Putamen (tissue), 1 donor: Measurements from ENCODE around the gene PKN1.
"Not testable (repeated sequence)": the region's sequence is repeated elsewhere in the genome, so short reads cannot be mapped to it uniquely, and the experiment has no call there.

Experiments
- DNase-seq: peaks from one replicate; pipeline ENCODE4 v3.0.0-alpha.2; 2016; ENCODE audit warnings: low spot score

PKN1 gene

DNA sequence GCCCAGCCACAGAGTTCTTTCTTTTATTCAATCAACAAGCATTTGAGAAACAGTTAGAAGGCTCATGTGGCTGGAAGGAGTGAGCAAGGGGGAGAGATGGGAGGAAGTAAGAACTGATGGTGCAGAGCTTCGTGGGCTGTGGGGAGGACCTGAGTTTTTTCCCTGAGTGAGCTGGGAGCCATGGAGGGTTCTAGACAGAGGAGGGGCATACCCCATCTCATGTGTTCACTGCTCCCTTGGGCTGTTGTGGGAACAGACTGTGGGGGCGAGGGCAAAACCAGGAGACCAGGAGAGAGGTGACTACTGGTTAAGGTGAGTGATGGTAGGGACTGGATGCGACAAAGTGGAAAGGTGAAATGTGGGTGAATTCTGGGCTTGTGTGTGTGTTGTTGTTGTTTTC is 2.4 kb upstream of the PKN1 start:
- no peak for DNase-seq

DNA sequence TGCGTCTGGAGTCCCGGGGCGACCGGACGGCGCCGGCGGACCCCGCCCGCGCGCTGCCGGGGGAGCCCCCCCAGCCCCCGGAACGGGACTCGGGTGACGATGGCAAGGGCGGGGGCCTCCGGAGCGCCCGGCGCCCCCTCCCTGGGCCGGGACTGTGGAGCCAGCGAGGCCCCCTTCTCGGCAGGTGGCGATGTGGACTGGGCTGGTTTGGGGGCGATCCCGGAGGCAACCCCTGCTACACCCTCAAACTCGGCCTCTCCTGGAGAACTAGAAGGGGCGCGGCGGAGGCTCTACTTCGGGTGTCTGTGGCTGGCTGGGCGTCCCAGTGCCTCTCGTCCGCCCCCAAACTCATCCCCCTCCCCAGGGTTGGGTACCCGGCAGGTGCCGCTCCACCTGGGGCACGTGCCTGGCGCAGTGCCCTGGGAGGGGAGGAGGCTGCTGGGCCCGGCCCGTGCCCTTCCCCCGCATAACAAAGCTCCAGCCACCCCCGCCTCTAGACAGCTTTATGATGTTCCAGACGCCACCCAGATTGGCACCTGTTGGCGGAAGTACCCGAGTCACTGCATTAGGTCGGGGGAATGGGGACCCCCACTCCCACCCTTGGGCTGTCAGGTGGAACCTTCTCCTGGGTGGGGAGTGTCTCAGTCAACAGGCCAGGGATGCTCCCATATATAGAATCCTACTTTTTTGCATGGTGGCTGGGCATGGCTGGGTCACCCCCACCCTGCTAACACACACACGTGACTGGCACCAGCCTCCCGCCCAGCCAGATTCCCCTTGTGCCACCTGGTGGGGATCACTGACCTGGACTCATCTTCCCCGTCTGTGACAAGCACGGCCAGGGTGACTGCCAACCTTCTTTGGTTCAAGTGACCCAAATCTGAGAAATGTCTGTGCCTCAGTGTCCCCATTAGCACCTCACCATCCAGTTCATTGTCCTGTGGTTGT is 722 bp downstream of the PKN1 start:
- no peak for DNase-seq

DNA sequence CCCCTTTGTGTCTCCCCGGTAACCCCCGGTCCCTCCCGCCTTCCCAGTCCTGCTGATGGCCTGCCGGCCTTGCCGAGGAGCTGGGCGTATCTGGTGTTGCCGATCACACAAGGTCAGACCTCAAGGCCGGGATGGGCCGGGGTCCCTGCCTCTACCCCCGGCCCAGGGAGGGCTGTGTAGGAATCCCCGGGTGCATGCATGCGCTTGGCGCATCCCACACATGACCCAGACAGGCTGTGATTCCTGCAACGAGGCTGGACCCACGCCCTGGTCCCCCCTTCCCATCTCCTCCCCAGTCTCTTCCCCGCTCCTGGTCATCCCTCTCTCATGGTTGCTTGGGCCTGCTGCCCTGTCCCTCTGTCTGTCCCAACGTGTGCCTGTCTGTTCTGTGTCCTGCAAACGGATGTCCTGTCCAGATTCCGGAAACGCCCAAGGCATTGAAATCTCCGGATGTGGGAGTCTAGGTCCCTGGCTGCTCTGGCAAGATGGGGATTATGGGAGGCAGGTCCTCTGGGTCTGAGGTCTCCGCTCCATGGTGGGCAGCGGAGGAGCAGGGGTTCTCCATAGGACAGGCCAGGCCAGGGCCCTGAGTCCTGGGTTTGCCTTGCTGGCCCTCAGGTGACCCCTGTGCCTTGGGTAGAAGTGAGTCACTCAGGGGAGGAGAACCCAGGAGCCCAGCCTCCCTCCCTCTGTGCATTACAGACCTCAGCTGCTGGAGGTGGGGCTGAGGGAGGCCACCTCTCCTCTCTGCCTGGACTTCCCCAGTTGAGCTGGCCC is 1.6 kb downstream of the PKN1 start:
- DNase-seq, result no peak

DNA sequence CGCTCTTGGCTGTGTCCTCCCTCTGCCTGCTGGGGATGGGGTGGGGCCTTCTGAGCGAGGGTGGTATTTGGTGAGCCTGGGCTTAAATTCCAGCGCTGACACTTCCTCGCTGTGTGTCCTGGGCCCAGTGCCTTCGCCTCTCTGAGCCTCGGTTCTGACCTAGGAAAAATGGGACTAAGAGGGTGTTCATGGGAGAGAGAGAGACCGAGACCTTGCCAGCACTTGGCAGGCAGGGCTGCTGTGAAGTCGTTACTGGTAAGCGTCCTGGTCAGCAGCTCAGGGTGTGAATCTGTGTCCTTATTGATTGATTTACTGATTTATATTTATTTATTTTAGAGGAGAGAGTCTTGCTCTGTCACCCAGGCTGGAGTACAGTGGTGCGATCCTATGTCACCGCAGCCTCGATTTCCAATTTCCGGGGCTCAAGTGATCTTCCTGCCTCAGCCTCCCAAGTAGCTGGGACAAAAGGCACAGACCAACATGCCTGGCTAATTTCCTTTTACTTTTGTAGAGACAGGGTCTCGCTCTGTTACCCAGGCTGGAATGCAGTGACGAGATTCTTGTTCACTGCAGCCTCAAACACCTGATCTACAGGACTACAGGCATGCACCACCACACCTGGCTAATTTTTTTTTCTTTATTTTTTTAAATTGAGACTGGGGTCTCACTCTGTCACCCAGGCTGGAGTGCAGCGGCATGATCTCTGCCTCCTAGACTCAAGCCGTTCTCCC is 2.4 kb downstream of the PKN1 start:
- DNase-seq, result no peak

DNA sequence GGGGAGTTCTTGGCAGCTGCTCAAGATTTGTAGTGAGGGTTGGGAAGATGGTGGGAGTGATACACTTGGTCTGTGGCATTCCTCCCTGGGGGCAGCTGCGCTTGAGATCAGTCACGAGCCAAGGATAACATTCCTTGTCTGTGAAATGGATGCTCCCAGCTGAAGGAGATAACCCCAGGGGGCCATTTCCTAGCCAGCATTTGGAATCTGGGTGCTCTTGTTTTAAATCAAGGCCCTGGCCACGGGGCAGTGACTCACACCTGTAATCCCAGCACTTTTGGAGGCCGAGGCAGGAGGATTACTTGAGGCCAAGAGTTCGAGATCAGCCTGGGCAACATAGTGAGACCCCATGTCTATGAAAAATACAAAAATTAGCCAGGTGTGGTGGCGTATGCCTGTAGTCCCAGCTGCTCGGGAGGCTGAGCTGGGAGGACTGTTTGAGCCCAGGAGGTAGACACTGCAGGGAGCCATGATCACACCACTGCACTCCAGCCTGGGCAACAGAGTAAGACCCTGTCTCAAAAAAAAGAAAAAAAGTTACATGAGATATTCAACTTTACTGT is 4.6 kb downstream of the PKN1 start:
- DNase-seq, result no peak

DNA sequence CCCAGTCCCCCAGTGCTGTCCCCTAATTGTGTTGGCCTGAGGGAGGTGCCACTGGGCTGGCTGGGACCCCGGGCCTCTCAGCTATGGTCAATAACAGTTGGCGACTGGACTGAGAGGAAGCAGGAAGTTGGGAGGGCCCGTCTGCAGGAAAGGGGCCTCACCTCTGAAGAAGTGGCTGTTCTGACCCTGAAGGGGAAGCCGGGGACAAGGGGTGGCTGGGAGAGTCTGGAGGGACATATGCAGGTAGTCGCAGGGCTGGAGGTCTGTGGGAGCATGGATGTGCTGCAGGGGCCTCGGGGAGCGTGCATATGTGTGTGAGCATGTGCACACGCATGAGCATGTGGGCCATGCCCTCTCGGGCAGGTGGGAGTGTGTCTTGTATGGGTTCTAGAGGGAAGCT is 5.9 kb downstream of the PKN1 start:
- no peak for DNase-seq

DNA sequence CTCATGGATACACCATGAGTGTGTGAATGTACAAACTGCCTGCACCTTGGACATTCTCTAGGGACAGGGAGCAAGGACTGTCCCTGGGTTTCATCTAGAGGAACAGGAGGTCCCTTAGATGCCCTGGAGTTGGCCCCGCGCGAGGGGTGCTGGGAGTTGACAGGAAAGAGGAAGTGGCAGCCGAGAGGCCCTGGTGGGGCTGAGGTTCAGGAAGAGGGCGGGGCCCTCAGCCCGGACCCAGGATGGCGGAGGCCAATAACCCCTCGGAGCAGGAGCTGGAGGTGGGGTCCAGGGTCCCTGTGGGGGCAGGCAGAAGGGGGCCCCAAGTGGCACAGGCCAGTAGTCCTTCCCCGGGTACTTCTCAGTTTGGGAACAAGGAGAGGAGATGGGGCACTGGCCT is 6.9 kb downstream of the PKN1 start:
- no peak for DNase-seq

DNA sequence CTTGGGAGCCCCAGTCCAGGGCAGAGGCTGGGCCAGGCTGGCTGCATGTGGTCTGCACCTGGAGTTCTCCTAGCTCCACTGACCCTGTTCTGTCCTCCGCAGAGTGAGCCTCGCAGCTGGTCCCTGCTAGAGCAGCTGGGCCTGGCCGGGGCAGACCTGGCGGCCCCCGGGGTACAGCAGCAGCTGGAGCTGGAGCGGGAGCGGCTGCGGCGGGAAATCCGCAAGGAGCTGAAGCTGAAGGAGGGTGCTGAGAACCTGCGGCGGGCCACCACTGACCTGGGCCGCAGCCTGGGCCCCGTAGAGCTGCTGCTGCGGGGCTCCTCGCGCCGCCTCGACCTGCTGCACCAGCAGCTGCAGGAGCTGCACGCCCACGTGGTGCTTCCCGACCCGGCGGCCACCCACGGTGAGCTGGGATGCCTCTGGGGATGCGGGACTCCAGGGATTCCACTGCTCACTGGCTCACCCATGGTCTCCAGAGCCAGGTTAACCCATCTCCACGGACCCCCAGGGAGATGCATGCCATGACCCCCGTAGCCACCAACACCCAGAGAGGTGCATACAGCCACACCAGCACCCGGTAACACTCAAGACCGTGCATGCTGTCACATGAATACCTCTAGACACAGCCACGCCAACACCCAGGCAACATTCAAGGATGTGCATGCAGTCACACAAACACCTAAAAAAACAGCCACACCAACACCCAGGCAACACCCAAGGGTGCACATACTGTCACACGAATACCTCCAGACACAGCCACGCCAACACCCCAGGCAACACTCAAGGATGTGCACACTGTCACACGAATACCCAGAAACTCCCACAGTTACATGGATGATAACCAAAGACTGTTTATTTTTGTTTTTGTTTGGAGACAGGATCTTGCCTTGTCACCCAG is 8.2 kb downstream of the PKN1 start:
- no peak for DNase-seq

DNA sequence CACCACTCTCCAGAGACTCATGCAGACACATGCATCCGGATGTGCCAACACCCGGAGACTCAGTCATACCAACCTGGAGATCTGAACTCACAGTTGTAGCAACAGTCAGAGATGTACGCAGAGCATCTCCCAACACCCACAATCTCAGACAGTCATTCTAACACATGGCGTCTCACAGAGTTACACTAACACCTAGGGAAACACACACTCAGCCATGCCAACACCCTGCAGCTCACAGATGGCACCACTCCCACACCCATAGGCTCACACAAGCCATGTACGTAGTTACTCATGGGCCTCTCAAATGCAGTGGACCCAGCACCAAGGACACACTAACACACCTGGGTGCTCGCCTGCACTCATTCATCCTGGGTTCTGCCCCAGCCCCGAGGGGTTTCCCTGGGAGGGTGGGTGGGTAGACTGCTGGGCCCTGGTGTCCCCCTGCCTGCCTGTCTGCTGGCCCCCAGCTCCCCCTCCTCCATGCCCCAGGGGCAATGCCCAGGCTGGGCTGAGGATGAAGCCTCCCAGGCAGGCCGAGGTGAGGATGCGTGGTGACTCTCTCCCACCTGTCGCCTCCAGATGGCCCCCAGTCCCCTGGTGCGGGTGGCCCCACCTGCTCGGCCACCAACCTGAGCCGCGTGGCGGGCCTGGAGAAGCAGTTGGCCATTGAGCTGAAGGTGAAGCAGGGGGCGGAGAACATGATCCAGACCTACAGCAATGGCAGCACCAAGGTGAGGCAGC is 10.0 kb downstream of the PKN1 start:
- no peak for DNase-seq

DNA sequence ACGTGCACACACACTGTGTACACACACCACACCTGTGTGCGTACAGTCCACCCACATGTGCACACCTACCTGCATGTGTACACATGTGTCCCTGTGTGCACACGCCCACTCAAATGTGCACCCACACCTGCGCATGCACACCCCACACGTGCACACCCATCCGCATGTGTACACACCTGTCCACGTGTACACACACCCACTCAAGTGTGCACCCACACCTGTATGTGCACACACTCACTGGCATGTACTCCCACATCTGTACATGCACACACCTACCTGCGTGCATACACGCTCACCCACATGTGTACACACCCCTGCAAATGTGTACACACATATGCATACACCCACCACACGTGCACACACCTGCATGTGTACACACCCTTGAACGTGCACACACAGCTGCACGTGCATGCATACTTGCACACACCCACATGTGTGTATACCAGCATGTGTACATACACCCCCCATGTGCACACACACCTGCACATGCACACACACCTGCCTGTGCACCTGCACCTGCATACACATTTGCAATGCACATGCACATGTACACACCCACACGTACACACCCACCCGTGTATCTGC is 10.6 kb downstream of the PKN1 start:
- no peak for DNase-seq

DNA sequence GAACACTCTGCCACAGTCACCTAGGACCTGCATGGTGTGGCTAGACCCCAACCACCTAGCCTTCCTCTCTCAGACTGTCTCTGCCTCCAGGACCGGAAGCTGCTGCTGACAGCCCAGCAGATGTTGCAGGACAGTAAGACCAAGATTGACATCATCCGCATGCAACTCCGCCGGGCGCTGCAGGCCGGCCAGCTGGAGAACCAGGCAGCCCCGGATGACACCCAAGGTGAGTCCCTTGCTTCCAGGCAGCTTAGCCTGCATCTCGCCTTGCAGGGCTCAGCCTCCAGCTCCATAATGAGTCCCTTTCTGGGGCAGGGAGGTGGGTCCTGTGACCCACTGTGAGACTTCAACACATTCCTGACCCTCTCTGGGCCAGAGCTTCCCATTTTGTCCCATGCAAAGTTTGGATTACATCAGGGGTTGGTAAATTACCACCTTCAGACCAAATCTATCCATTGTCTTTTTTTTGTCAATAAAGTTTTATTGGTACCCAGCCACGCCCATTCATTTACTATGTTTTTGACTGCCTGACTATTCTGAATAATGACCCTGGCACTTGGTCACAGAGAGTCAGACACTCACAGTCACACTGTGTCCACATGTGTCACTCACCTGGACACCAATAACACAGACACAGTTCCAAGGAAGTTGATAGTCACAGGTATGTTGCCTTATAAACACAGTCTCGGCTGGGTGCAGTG is 13.4 kb downstream of the PKN1 start:
- DNase-seq, result no peak

DNA sequence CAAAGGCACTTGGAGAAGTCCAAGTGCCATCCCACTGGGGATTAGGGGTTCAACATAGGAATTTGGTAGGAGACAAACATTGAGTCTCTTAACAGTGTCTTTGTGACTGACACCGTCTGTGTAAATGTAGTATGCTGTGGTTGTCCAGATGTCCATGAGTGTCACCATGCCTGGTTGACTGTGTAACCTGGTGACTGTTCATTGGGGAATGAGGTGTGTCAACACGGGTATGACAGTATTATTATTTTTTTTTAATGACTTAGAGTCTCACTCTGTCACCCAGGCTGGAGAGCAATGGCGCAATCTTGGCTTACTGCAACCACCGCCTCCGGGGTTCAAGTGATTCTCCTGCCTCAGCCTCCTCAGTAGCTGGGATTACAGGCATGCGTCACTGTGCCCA is 16.2 kb downstream of the PKN1 start:
- no peak for DNase-seq

DNA sequence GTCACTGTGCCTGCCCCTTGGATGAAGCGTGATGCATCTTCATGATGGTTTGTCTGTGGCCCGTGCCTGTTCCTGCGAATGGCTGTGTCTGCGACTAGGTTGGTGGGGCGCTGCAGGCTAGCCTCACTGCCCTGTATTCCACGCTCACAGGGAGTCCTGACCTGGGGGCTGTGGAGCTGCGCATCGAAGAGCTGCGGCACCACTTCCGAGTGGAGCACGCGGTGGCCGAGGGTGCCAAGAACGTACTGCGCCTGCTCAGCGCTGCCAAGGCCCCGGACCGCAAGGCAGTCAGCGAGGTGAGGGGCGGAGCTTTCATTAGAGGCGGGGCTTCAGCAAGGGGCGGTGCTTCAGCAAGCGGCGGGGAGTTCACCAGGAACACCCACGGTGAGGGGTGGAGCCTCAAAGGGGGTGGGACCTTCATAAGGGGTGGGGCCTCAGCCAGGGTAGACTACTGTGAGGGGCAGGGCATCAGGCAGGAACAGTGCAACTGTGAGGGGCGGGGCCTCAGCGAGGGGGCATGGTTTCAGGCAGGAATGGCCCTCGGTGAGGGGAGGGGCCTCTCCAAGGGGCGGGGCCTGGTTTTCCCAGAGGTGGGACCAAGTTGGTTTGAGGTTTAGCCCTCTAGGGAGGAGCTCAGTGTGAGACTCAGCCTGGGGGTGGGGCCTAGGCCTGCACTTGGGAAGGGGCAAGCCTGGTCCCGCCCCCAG is 17.2 kb downstream of the PKN1 start:
- no peak for DNase-seq

DNA sequence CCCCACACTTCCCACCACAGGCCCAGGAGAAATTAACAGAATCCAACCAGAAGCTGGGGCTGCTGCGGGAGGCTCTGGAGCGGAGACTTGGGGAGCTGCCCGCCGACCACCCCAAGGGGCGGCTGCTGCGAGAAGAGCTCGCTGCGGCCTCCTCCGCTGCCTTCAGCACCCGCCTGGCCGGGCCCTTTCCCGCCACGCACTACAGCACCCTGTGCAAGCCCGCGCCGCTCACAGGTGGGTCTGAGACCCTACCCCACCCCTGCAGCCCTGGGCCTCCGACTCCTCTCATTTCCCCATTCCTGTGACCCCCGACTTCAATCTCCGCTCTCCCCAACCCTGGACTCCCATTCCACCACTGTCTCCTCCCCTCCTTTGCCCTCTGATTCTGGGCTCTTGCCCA is 17.8 kb downstream of the PKN1 start:
- no peak for DNase-seq

DNA sequence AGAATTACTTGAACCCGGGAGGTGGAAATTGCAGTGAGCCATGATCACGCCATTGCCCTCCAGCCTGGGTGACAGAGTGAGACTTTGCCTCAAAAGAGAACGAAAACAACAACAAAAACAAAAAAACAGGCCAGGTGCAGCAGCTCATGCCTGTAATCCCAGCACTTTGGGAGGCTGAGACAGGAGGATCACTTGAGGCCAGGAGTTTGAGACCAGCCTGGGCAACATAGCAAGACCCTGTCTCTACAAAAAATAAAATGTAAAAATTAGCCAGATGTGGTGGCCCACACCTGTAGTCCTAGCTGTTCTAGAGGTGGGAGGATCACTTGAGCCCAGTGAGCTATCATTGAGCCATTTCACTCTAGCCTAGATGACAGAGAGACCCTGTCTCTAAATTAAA is 19.2 kb downstream of the PKN1 start:
- DNase-seq, result not testable (repeated sequence)

DNA sequence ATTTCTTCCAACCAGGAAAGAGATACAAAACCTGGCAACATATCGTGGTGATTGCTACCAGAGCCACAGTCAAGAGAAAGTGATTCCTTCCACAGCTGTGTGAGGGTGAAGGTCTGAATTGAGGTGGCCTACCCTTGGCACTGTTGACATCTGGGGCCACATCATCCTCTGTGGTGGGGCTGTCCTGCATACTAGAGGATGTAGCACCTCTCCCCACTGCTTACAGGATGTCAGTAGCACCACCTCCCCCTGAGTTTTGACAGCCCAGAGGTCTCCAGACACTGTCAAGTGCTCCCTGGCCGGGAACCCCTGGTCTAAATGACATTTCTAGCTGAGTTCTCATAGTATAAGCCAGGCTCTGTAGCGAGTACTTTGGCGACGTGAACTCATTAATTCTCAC is 26.6 kb downstream of the PKN1 start:
- no peak for DNase-seq

DNA sequence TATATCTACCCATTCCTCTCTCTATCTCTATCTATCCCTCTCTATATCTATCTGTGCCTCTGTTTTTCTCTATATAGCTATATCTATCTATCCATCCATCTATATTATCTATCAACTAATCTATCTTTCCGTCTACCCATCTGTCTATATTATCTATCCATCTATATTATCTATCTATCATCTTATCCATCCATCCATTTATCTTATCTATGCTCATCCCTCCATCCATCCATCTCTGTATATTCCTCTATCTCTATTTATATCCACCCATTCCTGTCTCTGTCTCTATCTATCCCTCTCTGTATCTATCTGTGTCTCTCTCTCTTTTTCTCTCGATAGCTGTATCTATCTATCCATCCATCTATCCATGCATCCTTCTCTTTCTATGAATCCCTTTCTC is 27.8 kb downstream of the PKN1 start:
- no peak for DNase-seq

DNA sequence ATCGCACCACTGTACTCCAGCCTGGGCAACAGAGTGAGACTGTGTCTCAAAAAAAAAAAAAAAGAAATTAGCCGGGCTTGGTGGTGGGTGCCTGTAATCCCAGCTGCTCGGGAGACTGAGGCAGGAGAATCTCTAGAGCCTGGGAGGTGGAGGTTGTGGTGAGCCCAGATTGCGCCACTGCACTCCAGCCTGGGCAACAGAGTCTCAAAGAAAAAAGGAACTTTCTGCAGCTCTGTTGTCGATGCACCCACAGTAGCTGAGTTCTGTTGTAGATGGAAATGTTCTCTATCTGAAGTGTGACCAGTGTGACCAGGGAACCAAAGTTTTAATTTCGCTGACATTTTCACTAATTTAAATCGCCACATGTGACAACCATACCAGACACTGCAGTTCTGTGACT is 29.3 kb downstream of the PKN1 start:
- not testable (repeated sequence) for DNase-seq

DNA sequence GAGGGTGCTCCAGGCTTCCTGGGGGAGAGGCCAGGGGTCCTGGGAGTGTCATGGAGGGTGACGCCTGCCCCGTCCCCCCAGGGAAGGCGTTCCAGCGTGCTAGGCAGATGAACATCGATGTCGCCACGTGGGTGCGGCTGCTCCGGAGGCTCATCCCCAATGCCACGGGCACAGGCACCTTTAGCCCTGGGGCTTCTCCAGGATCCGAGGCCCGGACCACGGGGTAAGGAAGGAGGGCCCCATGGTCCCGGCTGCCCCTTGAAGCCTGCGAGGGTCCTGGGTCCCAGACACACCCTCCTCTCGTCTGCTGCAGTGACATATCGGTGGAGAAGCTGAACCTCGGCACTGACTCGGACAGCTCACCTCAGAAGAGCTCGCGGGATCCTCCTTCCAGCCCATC is 30.6 kb downstream of the PKN1 start:
- no peak for DNase-seq
